Measurements from ENCODE around the gene SP140L.
"Not testable (repeated sequence)": the region's sequence is repeated elsewhere in the genome, so short reads cannot be mapped to it uniquely, and the experiment has no call there.

The SP140L gene

GRCh38 chr2:230324503-230324902 lies 2.5 kb upstream of the SP140L start:
- no peak for DNase-seq

DNA sequence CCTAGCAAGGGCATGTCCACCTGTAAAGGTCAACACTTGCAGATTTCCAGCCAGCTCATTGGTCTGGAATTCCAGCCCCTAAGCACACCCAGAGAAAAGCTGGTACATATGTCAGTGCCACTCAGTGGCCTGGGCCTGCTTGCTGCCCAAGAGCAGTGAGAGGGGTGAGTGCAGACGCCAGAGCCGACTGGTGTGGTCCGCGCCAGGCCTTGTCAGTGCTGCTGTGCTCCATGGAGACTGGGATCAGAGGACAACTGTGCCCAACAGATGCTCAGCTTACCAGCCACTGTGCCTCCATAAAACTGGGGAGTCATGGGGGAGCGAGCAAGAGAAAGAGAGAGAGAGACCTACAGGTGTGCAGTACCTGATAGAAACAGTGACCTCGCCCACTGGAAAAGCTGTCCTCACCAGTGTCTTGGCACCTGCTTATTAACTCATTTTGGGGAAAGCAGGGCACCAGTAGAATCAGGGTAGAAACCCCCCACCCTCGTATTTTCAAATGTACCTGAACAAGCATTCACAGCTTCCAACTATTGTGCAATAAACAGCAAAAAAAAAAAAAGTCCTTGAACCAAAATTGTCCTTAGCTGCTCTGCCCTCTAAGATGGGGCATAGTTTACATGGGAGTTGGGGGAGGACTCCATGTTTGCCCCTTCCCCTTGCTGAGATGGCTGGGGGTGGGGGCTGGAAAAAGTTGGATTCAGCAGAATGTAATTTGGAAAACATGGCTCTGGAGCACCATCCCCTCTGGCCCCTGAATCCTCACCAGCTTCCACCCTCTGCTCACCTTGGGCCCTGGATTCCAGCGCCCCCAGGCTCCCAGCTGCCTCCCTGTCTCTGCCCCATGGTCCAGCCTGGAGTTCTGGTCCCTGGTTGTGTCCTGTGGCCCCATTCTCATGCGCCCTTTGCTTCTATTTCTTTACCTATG lies 1.4 kb upstream of the SP140L start:
- no peak for DNase-seq

DNA sequence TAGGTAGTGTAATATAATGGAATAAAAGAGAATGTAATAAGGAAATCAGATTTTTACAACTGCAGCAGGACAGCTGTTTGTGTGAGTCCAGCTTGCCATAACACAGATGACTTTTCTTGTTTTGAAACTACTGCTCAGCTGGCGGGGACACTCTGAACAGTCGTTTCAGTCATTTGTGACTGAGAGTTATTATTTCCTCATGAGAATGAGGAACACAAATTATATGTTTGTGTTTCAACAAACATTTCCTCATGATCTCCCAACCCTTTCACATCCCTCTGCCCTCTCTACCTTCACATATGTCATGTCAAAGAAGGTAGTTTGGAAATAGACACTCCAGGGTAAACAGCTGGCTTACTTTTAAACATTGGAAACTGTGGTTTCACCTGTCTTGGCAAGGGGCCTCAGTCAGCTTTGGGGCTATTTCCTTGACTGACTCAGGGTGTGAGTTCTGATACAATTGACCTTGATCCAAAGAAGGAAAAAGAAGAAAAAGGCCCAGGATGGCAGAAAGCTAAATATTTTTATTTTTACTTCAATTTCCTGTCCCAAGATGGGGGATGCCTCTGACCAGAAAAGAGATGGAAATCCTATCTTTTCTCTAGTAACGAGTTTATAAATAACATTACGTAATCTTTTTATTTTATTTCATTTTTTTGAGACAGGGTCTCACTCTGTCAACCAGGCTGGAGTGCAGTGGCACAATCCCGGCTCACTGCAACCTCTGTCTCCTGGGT lies 593 bp downstream of the SP140L start:
- DNase-seq, result no peak

DNA sequence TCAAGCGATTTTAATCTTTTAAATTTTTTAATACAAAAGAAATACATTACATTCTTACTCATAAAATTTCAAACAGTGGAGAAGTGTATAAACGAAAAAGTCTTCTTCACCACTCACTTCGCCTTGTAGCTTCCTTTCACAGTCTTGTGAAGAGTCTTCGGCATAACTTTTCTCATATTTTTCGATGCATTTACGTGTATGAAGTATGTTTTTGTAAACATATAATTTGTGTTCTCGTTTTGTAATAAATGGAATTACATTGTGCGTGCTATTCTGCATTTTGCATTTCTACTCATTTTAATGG lies 1.1 kb downstream of the SP140L start:
- no peak for DNase-seq

GRCh38 chr2:230329946-230330605 lies 3.1 kb downstream of the SP140L start:
- DNase-seq, result no peak

- no peak for DNase-seq
These were observed 3.7 kb downstream of the SP140L start for GRCh38 chr2:230330725-230331124.

- DNase-seq, result no peak
These were observed 8.5 kb downstream of the SP140L start for GRCh38 chr2:230335461-230335863.

GRCh38 chr2:230335864-230336506 lies 9.0 kb downstream of the SP140L start:
- DNase-seq, result no peak

GRCh38 chr2:230341936-230342528 lies 15.0 kb downstream of the SP140L start:
- not testable (repeated sequence) for DNase-seq

- DNase-seq, result not testable (repeated sequence)
These were observed 16.1 kb downstream of the SP140L start for GRCh38 chr2:230343041-230343624.

- no peak for DNase-seq
These were observed 16.8 kb downstream of the SP140L start for GRCh38 chr2:230343747-230344146.

DNA sequence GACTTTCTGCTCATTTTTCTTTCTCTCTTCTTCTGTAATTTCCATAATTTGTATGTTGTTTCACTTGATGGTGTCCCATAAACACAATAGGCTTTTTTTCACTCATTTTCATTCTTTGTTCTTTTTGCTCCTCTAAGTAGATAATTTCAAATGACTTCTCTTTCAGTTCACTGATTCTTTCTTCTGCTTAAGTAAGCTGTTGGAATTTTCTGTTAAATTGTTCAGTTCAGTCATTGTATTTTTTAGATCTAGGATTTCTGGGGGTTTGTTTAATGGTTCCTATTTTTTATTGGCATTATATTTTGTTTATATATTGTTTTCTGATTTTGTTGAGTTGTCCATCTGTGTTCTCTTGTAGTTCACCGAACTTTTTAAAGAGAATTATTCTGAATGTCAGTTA lies 19.5 kb downstream of the SP140L start:
- no peak for DNase-seq

DNA sequence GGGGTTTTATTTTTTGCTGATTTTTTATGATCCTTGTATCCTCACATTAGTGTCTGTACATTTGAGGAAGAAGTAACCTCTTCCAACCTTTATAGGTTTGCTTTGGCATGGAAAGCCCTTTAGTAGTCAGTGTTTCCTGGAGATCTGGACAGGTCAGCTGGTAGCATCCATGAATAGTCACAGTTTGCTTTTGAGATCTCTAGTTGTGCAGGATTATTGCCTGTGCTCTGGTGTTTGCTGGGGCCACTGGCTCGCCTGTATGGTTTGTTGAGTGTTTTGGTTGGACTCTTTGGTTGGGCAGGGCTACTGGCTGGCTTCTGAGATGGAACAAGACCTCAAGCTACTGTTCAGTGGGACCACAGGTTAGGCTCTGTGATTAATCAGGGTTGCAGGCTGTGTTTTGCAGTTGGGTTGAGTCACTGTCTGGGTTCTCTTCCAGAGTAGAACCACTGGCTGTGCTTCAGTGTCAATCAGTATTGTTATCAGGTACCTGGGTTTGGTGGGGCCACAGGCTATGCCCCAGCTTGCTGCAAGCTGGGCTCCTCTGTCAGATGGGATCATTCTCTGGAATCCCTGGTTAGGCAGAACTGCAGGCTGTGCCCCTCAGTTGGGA lies 20.0 kb downstream of the SP140L start:
- DNase-seq, result no peak

- DNase-seq, result peak; percentile 65
These were observed 20.8 kb downstream of the SP140L start for GRCh38 chr2:230347659-230348305.

- no peak for DNase-seq
These were observed 21.8 kb downstream of the SP140L start for GRCh38 chr2:230348787-230349186.

GRCh38 chr2:230356084-230356483 lies 29.1 kb downstream of the SP140L start:
- DNase-seq, result no peak

DNA sequence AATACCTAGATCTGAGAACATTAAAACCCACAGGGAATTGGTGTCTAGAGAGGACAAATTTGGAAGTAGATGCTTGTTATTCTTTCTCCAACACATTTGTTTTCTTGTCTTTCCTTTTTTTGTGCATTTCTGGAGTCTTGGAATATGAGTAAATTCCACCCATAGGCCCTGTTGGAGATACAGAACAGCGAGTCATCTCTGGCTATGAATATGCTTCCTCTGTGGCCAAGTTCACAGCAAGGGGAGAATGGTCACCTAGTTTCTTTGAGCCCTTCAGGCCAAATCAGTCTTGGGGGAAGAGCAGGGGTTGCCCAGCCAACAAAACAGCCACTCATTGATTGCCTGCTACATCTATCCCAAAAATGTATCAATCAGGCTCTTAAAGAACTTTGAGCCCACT lies 31.3 kb downstream of the SP140L start:
- DNase-seq, result no peak

- no peak for DNase-seq
These were observed 33.0 kb downstream of the SP140L start for GRCh38 chr2:230360028-230360427.

DNA sequence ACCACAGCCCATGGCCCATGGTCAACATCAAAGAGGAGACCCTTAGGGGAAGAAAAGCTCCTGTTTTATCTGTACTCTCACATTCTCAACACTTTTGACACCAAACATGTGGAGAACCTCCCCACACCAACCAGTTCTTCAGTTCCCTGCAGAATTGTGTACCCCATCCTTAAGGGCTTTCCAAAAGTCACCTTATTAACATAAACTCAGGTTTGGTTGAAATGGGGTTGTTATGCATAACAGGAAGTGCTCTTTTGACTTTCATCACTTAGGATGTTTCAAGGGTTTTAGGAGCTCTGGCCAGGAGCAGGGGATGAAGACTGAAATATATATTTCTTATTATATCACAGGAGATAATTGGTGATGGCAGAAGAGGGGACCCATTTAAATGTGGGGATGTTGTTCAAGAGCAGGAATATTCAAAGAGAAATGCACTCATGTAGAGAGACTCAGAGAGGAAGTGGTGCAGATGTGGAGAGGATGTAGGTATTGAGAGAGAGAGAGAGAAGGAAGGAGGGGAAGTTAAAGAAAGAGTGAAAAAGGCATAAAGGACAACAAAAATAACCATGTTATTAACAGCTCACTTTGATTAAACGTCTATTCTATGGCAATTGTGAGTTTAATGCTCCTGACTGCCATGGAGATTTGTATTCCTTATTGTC lies 35.2 kb downstream of the SP140L start:
- DNase-seq, result no peak

DNA sequence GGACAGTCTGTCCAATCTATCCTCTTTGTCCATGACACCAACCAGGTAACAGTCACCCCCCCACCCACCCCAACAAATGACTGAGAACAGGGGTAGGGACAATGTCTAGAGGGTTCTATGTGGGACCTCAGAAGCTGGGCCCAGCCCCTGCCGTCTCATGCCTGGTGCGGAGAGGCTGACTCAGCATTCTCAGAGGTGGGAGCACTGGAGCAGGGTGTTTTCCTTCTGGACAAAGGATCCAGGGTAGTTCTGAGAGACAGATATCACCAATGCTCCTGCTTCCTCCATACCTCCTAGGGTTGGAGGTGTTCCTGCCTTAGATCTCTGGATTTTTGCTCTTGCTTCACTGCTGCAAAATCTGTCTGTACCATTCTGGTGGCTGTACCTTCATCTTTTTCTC lies 55.1 kb downstream of the SP140L start:
- DNase-seq, result no peak

DNA sequence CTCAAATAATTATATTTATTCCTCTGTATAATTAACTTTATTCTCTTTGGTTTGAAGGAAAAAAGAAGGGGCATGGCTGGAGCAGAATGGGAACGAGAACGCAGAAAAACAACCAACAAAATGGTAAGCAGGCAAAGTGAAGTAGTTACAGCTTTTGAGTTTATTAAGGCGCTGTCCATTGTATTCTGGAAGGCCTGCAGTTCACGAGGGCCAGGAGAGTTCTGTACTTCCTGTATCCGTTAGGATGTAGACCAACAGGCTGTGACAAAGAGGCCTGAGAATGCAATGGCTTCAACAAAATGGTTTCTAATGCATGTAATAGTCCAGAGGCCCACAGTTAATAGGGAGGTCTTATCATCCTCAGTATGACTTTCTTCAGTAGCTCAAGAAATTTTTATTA lies 56.5 kb downstream of the SP140L start:
- DNase-seq, result no peak

Measured in activated CD8-positive, alpha-beta memory T cell treated with anti-CD3 and anti-CD28 coated beads, Interleukin-2, amount 50 U/mL, for 48 hours (primary cell).